Right hindlimb (tissue), 1 donor: ENCODE results near the gene UBR2.

Experiments used
- DNase-seq: peaks from one replicate; pipeline ENCODE4 v3.0.0-alpha.2; 2018

UBR2 gene

GRCh38 chr6:42563697-42564505 lies at the start of gene UBR2:
Gene UBR2 (plus strand): TSS chr6:42564029. CDS start chr6:42564320, 291 bp downstream.
- DNase-seq: peak; percentile 98

GRCh38 chr6:42514745-42515144 lies 49.1 kb upstream of the UBR2 start:
- DNase-seq: no peak

DNA sequence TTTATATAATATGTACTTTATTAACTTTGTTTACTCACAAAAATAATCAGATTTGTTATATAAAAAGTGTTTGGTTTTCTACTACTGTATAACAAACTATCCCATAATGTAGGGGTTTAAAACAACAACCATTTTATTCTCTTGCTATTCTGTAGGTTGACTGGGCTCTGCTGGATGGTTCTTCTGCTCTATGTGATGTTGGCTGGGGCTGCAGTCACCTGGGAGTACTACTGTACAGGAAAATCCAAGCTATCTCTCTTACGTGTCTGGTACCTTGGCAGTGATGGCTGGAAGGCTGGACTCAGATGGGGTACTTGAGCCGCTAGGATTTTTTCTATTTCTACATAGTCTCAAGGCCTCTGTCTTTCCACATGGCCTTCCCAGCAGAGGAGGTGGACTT lies 44.0 kb upstream of the UBR2 start:
- no peak for DNase-seq

GRCh38 chr6:42520786-42521607 lies 42.8 kb upstream of the UBR2 start:
- DNase-seq: no peak

GRCh38 chr6:42522036-42522435 lies 41.8 kb upstream of the UBR2 start:
- no peak for DNase-seq

DNA sequence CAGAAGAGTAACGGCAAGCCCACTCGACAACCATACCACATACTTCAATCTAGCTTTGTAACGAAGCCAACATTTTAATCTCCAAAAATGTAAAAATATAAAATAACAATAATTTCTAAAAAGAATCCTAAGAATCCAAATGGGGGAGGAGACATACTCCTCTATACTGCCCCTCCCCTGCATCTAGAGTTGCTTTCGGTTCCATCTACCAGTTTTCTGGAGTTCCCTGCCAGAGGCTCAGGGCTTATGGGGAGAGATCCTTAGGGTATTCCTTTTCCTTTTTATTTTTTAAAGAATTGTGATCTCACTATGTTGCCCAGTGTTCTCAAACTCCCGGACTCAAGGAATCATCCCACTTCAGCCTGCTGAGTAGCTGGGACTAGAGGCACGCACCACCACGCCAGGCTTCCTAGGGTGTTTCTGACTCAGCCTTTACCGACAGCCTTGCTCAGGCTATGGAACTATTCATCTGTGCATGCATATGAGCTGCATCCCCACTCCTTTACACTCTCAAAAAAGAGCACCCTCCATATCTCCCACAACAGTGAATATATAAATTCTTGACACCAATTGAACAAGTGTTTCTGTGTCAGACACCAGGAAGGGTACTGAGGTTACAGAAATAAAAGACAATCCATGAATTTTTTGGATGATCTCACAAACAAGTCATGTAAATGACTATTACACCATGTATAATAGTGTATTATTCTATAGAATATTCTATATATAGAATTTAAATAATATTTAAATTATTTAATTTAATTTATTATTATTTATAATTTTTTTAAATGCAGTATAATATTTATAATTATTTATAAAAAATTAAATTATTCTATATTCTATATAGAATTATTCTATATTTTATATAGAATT lies 40.7 kb upstream of the UBR2 start:
- DNase-seq: no peak

DNA sequence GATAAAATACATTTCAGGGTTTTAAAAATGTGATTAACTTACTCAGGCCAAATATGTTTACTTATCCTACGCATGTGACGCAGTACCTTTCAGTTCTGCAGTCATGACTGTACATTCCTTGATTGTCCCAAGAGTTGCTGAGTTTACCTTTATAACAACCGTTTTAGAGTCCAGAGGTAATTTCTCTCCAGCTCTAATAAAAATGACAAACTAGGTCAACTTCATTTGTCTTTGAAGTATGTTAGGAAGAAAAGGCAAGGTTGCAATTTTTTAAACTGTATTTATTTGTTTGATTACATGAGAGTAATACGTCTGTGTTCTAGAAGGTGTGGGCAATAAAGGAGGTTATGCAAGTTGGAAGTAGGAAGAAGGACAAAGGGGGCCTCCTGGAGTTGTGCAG lies 38.6 kb upstream of the UBR2 start:
- DNase-seq: no peak

DNA sequence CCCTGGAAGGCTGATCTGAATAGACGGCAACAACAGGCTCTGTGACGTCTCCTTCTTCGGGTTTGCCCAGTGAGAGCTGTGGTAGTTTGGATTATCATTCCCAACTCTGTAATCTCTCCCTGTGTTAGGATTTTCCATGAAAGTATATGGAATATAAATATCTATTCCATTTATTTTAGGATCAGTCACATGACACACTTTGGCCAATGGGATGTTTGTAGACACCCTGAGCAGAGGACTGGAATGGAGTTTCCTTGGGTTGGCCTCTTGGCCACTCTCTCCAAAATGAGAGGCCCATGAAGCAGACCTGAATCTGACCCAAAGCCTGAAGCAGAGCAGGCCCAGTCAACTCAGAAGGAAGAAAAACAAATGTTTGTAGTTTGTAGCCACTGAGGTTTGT lies 37.2 kb upstream of the UBR2 start:
- DNase-seq: no peak

DNA sequence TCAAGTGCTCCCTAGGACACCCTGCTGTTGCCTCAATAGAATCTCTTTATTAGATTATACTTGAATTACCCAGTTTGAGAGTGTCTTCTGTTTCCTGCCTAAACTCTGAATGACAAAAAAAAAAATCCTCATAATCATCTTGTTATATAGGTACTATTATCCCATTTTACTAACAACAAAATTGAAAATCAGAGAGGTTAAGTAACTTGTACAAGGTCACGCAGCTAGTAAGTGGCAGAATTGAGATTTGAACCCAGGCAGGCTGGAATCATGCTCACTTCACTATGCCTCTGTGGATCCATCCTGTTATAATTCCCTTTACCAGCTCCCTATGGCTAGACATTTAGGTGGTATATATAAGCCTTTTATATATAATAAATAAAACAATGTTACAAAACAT lies 36.6 kb upstream of the UBR2 start:
- DNase-seq: no peak

DNA sequence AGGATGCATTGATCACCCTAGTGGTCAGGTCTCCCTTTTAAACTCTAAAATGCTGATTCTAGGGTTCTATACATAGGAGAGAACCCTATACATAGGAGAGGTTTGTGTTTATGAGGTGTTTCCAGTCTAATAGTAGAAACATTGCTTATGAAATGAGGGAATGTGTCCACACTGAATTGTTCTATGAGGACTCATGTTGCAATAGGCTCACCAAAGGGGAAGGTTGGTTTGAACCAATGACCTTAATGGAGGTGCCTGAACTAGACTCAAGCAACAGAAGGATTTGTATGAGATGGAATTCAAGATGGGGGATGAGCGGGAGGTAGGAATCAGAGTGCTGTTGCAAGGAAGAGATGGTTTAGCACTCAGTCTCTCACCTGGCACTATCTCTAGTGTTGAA lies 33.5 kb upstream of the UBR2 start:
- DNase-seq: no peak

- no peak for DNase-seq
Measured at GRCh38 chr6:42530751-42531150, 33.1 kb upstream of the UBR2 start.

GRCh38 chr6:42532038-42532669 lies 31.7 kb upstream of the UBR2 start:
- DNase-seq: no peak

DNA sequence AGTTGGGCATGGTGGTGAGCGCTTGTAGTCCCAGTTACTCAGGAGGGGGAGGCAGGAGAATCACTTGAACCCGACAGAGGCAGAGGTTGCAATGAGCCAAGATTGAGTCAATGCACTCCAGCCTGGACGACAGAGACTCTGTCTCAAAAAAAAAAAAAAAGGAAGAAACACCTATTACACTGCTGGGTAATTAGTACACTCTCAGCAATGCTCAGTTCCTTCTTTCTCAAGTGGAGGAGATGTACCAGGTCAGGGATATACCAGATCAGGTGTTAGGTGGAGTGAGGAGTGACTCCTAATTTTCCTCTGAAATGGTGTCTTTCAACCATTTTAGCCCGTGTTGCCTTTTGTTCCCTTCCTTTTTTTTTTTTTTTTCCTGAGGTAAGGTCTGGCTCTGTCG lies 30.0 kb upstream of the UBR2 start:
- no peak for DNase-seq

- DNase-seq: no peak
Measured at GRCh38 chr6:42537536-42537935, 26.3 kb upstream of the UBR2 start.

GRCh38 chr6:42539135-42539534 lies 24.7 kb upstream of the UBR2 start:
- no peak for DNase-seq

DNA sequence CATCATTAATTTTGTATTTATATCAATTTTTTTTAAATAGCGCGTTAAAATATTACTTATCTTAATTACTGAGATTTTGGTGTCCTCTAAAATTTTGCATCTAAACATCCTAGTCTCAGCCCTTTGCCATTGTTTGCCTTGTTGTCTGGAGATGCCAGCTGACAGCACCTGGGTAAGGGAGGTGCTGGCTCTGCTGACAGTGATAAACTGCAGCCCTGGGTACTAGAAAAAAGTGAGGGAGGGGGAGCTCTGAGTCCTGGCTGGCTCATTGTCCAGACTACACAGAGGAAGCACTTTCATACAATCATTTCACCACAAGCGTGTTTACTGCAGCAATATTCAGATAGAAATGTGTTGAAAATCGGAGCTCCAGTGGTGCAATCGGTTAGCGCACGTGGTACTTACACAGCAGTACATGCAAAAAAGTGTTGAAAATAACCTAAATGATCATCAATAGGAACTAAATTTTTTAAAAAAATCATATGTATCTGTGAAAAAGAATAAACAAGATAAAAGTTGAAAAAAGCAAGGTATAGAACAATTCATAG lies 18.5 kb upstream of the UBR2 start:
- no peak for DNase-seq

- DNase-seq: peak; percentile 90
Measured at GRCh38 chr6:42547407-42548329, 16.2 kb upstream of the UBR2 start.

- DNase-seq: no peak
Measured at GRCh38 chr6:42550277-42550676, 13.6 kb upstream of the UBR2 start.

DNA sequence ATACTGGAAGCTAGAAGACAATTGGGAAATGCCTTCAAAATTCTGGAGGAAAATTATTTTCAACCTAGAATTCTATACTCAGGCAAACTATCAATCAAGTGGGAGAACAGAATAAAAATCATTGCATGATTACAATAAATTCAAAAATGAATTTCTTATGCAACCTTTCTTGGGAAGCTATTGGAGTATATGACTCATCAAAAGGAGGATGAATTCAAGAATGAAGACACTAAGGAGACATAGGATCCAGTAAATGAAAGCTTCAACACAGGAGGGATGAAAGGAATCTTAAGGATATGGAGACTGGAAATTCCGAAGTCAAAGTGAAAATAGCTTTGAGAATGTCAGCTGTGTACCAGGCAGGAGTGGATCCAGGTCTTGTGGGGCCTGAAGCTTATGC lies 12.6 kb upstream of the UBR2 start:
- DNase-seq: no peak

GRCh38 chr6:42552380-42552779 lies 11.4 kb upstream of the UBR2 start:
- DNase-seq: no peak
